ENCODE results near the gene KCNQ4.
A peak's percentile ranks its signal among the peaks of the same experiment; 100 is the strongest.

Gene KCNQ4

GRCh38 chr1:40848530-40849189, 65.1 kb downstream of the KCNQ4 start:
- peak; percentile 76 for DNase-seq (ENCODE audit: low read depth)
- TF ChIP-seq CTCF (conservative IDR thresholded peaks at IDR 0.05; ENCODE audit: control insufficient read depth, insufficient read depth, low read depth, low read length), result peak; percentile 99
- H3K4me3 ChIP-seq (ENCODE audit: control insufficient read depth, low read depth, low read length), result no peak overlapping the region

GRCh38 chr1:40849801-40850592, 66.4 kb downstream of the KCNQ4 start:
- TF ChIP-seq CTCF (conservative IDR thresholded peaks at IDR 0.05; ENCODE audit: control insufficient read depth, insufficient read depth, low read depth, low read length), result peak; percentile 79
- DNase-seq (ENCODE audit: low read depth), result peak; percentile 56

GRCh38 chr1:40851643-40852042, 68.1 kb downstream of the KCNQ4 start:
- TF ChIP-seq CTCF (conservative IDR thresholded peaks at IDR 0.05; ENCODE audit: control insufficient read depth, insufficient read depth, low read depth, low read length), result no peak
- no peak overlapping the region for H3K4me3 ChIP-seq (ENCODE audit: control insufficient read depth, low read depth, low read length)
- no peak for DNase-seq (ENCODE audit: low read depth)

More at GRCh38 chr1:40849801-40850592, 66.4 kb downstream of the KCNQ4 start:
- no peak overlapping the region for H3K4me3 ChIP-seq (ENCODE audit: control insufficient read depth, low read depth, low read length)

GRCh38 chr1:40853113-40853884, 69.7 kb downstream of the KCNQ4 start:
- no peak for DNase-seq (ENCODE audit: low read depth)
- no peak for TF ChIP-seq CTCF (conservative IDR thresholded peaks at IDR 0.05; ENCODE audit: control insufficient read depth, insufficient read depth, low read depth, low read length)
- no peak overlapping the region for H3K4me3 ChIP-seq (ENCODE audit: control insufficient read depth, low read depth, low read length)

GRCh38 chr1:40853885-40854170, 70.2 kb downstream of the KCNQ4 start:
- H3K4me3 ChIP-seq (ENCODE audit: control insufficient read depth, low read depth, low read length), result no peak overlapping the region
- no peak for DNase-seq (ENCODE audit: low read depth)
- no peak for TF ChIP-seq CTCF (conservative IDR thresholded peaks at IDR 0.05; ENCODE audit: control insufficient read depth, insufficient read depth, low read depth, low read length)

GRCh38 chr1:40855513-40855912, 71.9 kb downstream of the KCNQ4 start:
- no peak for DNase-seq (ENCODE audit: low read depth)
- H3K4me3 ChIP-seq (ENCODE audit: control insufficient read depth, low read depth, low read length), result no peak overlapping the region
- TF ChIP-seq CTCF (conservative IDR thresholded peaks at IDR 0.05; ENCODE audit: control insufficient read depth, insufficient read depth, low read depth, low read length), result peak; percentile 36

All from fibroblast of mammary gland (primary cell).